PC-9 (cell line): ENCODE data around the gene BTBD1. TPM values are rescaled to one million over a fixed set of nuclear protein-coding genes. Genes with fewer than 3 reads are reported as not detected.

Source experiments
- BruUV-seq: library from RNA; stranded (reverse); fragments of 400-500 nt; replicated peaks from 2 replicates; lab custom pipeline; 2021; lab: Mats Ljungman, UMichigan
- CTCF ChIA-PET: fragments of 300-600 bp; sonication (Branson Sonifier 250); formaldehyde crosslinking; loops from one replicate; lab custom pipeline; 2022; ENCODE audit warnings: antibody characterized with exemption; lab: Charles Lee
- POLR2A ChIA-PET: fragments of 300-600 bp; sonication (Branson Sonifier 250); formaldehyde crosslinking; loops from one replicate; lab custom pipeline; 2022; ENCODE audit warnings: antibody characterized with exemption; ENCODE audit not compliant: unreplicated experiment; lab: Charles Lee
- DNase-seq, 2 experiments: peaks; one replicate each; pipeline versions ENCODE4 v3.0.0 to v3.0.0-alpha.2; 2015 to 2022; ENCODE audit warnings: mixed read lengths in 1 of 2
- H2AFZ ChIP-seq: fragments of 200-600 bp; sonication (generic); 2 replicates; pipeline ENCODE4 v1.8.1; 2017; ENCODE audit warnings: antibody characterized with exemption
- H3F3A ChIP-seq: fragments of 200-600 bp; sonication (generic); 2 replicates; pipeline ENCODE4 v1.8.1; 2017; ENCODE audit warnings: antibody characterized with exemption, mild to moderate bottlenecking, low read depth; ENCODE audit not compliant: insufficient read depth
- H3K27ac ChIP-seq: fragments of 200-600 bp; sonication (generic); 2 replicates; pipeline ENCODE4 v1.6.1; 2016; ENCODE audit warnings: mixed run types
- H3K27me3 ChIP-seq: fragments of 200-600 bp; sonication (generic); 2 replicates; pipeline ENCODE4 v1.6.1; 2016; ENCODE audit warnings: low read depth, mixed run types; ENCODE audit not compliant: insufficient read depth
- H3K36me3 ChIP-seq: fragments of 200-600 bp; sonication (generic); 2 replicates; pipeline ENCODE4 v1.6.1; 2016; ENCODE audit warnings: low read depth, mixed run types
- H3K4me1 ChIP-seq: fragments of 200-600 bp; sonication (generic); replicated peaks from 2 replicates; pipeline ENCODE4 v1.6.1; 2016; ENCODE audit warnings: mixed run types; ENCODE audit not compliant: insufficient read depth
- H3K4me2 ChIP-seq: fragments of 200-600 bp; sonication (generic); 2 replicates; pipeline ENCODE4 v1.6.1; 2017; ENCODE audit warnings: mixed run types
- H3K4me3 ChIP-seq: fragments of 200-600 bp; sonication (generic); 2 replicates; pipeline ENCODE4 v1.6.1; 2016; ENCODE audit warnings: mixed run types
- H3K79me2 ChIP-seq: fragments of 200-600 bp; sonication (generic); 2 replicates; pipeline ENCODE4 v1.6.1; 2017; ENCODE audit warnings: low read depth, mixed run types
- H3K9me2 ChIP-seq: fragments of 200-600 bp; sonication (generic); 2 replicates; pipeline ENCODE4 v1.8.1; 2017; ENCODE audit warnings: mild to moderate bottlenecking; ENCODE audit not compliant: insufficient read depth
- H3K9me3 ChIP-seq: fragments of 200-600 bp; sonication (generic); 2 replicates; pipeline ENCODE4 v1.8.1; 2016; ENCODE audit warnings: low read depth; ENCODE audit not compliant: insufficient read depth
- H4K20me1 ChIP-seq: fragments of 200-600 bp; sonication (generic); 2 replicates; pipeline ENCODE4 v1.8.1; 2017; ENCODE audit not compliant: insufficient read depth
- CTCF ChIP-seq: fragments of 200-600 bp; sonication (generic); conservative IDR thresholded peaks from 2 replicates; pipeline ENCODE4 v1.6.1; 2017; ENCODE audit warnings: mixed run types, antibody characterized with exemption, mild to moderate bottlenecking, moderate library complexity
- EZH2 ChIP-seq: fragments of 200-600 bp; sonication (generic); IDR thresholded peaks from 2 replicates; pipeline ENCODE4 v1.8.0; 2017; ENCODE audit warnings: antibody characterized with exemption, low read depth
- intact Hi-C: fragments of 100-400 bp; cut with micrococcal nuclease; formaldehyde crosslinking; loops from one replicate; pipeline ENCODE4 v1.10.0; 2022; ENCODE audit not compliant: unreplicated experiment
- total RNA-seq: library from RNA; stranded (reverse); gene quantifications from 2 replicates; pipeline ENCODE4 v1.2.3, GENCODE V29; 2021

BTBD1 gene
- total RNA-seq, 1 experiment from 2014 or later = 28.2 TPM

- Histone ChIP-seq H3K36me3 (no peaks in the 10 kb centered on the region), H3K4me2 (no peak overlapping the region), H3K4me1 (no peaks in the 10 kb centered on the region), H3K79me2 (no peaks in the 10 kb centered on the region), H3K9me2 (no peaks in the 10 kb centered on the region), H3K27me3 (no peaks in the 10 kb centered on the region), H2AFZ (no peak overlapping the region), H3F3A (no peaks in the 10 kb centered on the region), H3K9me3 (no peaks in the 10 kb centered on the region), H4K20me1 (no peaks in the 10 kb centered on the region), H3K27ac (no peak overlapping the region), H3K4me3 (no peak overlapping the region)
- no TSS peak for BruUV-seq
- TF ChIP-seq EZH2 (no peak), CTCF (no peak)
- CTCF ChIA-PET = no interaction called here
- DNase-seq = no peak
- POLR2A ChIA-PET = no interaction called here
- intact Hi-C loops = no loop called here
These were observed 45.3 kb upstream of the BTBD1 start for GRCh38 chr15:83112233-83112955.

DNA sequence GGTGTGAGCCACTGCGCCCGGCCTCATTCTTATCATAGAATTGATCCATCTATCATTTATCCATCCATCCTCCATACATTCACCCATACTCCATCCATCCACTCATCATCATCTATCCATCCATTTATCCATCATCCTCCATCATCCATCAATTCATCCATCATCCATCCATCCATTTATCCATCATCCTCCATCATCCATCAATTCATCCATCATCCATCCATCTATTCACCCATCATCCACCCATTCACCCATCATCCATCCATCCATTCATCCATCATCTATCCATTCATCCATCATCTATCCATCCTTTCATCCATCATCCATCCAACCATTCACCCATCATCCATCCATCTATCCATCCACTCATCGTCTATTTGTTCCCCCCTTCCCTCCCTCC is 44.1 kb upstream of the BTBD1 start:
- Histone ChIP-seq H4K20me1 (no peaks in the 10 kb centered on the region), H2AFZ (no peak overlapping the region), H3F3A (no peaks in the 10 kb centered on the region), H3K27ac (no peak overlapping the region), H3K36me3 (no peaks in the 10 kb centered on the region), H3K4me2 (no peak overlapping the region), H3K79me2 (no peaks in the 10 kb centered on the region), H3K9me3 (no peaks in the 10 kb centered on the region), H3K9me2 (no peaks in the 10 kb centered on the region), H3K4me1 (no peaks in the 10 kb centered on the region), H3K4me3 (no peak overlapping the region), H3K27me3 (no peaks in the 10 kb centered on the region)
- CTCF ChIA-PET = no interaction called here
- no peak for TF ChIP-seq CTCF
- no peak for TF ChIP-seq EZH2
- BruUV-seq = no TSS peak
- DNase-seq = no peak
- intact Hi-C loops = no loop called here
- POLR2A ChIA-PET = no interaction called here

GRCh38 chr15:83110381-83110780 is 43.3 kb upstream of the BTBD1 start:
- Histone ChIP-seq H2AFZ (no peak overlapping the region), H3K79me2 (no peaks in the 10 kb centered on the region), H3K27ac (no peak overlapping the region), H3K27me3 (no peaks in the 10 kb centered on the region), H3K4me1 (no peaks in the 10 kb centered on the region), H4K20me1 (no peaks in the 10 kb centered on the region), H3K4me2 (no peak overlapping the region), H3F3A (no peaks in the 10 kb centered on the region), H3K9me2 (no peaks in the 10 kb centered on the region), H3K36me3 (no peaks in the 10 kb centered on the region), H3K9me3 (no peaks in the 10 kb centered on the region), H3K4me3 (no peak overlapping the region)
- ChIA-PET POLR2A (no interaction called here), CTCF (no interaction called here)
- no TSS peak for BruUV-seq
- TF ChIP-seq CTCF (no peak), EZH2 (no peak)
- no peak for DNase-seq
- intact Hi-C loops = no loop called here
